Peyer's patch (tissue), 4 donors: ENCODE results near the gene CHTF18. TPM values are rescaled to one million over a fixed set of nuclear protein-coding genes. Genes with fewer than 3 reads are reported as not detected.

Source experiments
- DNase-seq, 3 donors: peaks; one replicate each; pipeline ENCODE4 v3.0.0-alpha.2; 2017 to 2019
- H3K27ac ChIP-seq, 4 donors: fragments of 200-600 bp; sonication (generic); one replicate each; pipeline ENCODE4 v1.5.1; 2016 to 2019
- H3K27me3 ChIP-seq, 2 donors: fragments of 200-600 bp; sonication (generic); one replicate each; pipeline ENCODE4 v1.5.1; 2019
- H3K36me3 ChIP-seq, 3 donors: fragments of 200-600 bp; sonication (generic); one replicate each; pipeline ENCODE4 v1.5.1; 2016 to 2019
- H3K4me1 ChIP-seq, 4 donors: fragments of 200-600 bp; sonication (generic); one replicate each; pipeline ENCODE4 v1.5.1; 2016 to 2019
- H3K4me3 ChIP-seq, 4 donors: fragments of 200-600 bp; sonication (generic); 1 replicate in 3 of 4; 2 replicates in 1 of 4; pipeline ENCODE4 v1.5.1; 2016 to 2019; ENCODE audit warnings: mild to moderate bottlenecking in 1 of 4
- H3K9me3 ChIP-seq, 4 donors: fragments of 200-600 bp; sonication (generic); one replicate each; pipeline ENCODE4 v1.5.1; 2016 to 2019; ENCODE audit warnings: mild to moderate bottlenecking in 1 of 4
- CTCF ChIP-seq, 6 experiments: fragments of 450-650 bp in 4 of 6; fragments of 200-600 bp in 2 of 6; sonication (generic) in 1 of 6; IDR thresholded peaks; one replicate each; pipeline ENCODE4 v1.5.1; 2017 to 2019; ENCODE audit warnings: antibody characterized with exemption in 6 of 6, mild to moderate bottlenecking in 3 of 6, moderate library complexity in 1 of 6
- POLR2A ChIP-seq, 2 donors: fragments of 450-650 bp; IDR thresholded peaks; one replicate each; pipeline ENCODE4 v1.5.1; 2017; ENCODE audit warnings: antibody characterized with exemption in 2 of 2, mild to moderate bottlenecking in 2 of 2, moderate library complexity in 2 of 2
- total RNA-seq, 4 donors: library from RNA; depleted of rRNA; stranded (reverse); fragments of >200 nt; gene quantifications; one replicate each; pipeline ENCODE4 v1.1.0, GENCODE V29; 2016

The CHTF18 gene
- total RNA-seq, 4 donors from 2014 or later = 12.1 to 91.6 (median 19.0) TPM

GRCh38 chr16:743794-744500, 44.5 kb upstream of the CHTF18 start:
- Histone ChIP-seq H3K36me3 (no peaks in the 10 kb centered on the region), H3K9me3 (no peaks in the 10 kb centered on the region), H3K27ac (no peak overlapping the region), H3K4me1 (peaks cover 0 to 16% (median 9%) of the 10 kb centered on the region in 4 donors), H3K4me3 (no peak overlapping the region), H3K27me3 (no peaks in the 10 kb centered on the region)
- no peak for TF ChIP-seq CTCF (IDR thresholded peaks at IDR 0.05)
- no peak for TF ChIP-seq POLR2A (IDR thresholded peaks at IDR 0.05)
- DNase-seq = no peak

- no peaks in the 10 kb centered on the region for H3K27me3 ChIP-seq
- DNase-seq = no peak
- no peak overlapping the region for H3K27ac ChIP-seq
- TF ChIP-seq CTCF (IDR thresholded peaks at IDR 0.05) = peak in 3 of 6 experiments; percentile 14 to 41 (median 19)
- no peak for TF ChIP-seq POLR2A (IDR thresholded peaks at IDR 0.05)
- H3K4me1 ChIP-seq = peaks cover 0 to 5% (median 3%) of the 10 kb centered on the region in 4 donors
- no peaks in the 10 kb centered on the region for H3K9me3 ChIP-seq
- H3K4me3 ChIP-seq = no peak overlapping the region
- H3K36me3 ChIP-seq = no peaks in the 10 kb centered on the region
Measured at GRCh38 chr16:745739-746138, 42.7 kb upstream of the CHTF18 start.

GRCh38 chr16:746637-747036, 41.8 kb upstream of the CHTF18 start:
- Histone ChIP-seq H3K4me3 (no peak overlapping the region), H3K27me3 (no peaks in the 10 kb centered on the region), H3K36me3 (no peaks in the 10 kb centered on the region), H3K27ac (no peak overlapping the region), H3K4me1 (no peaks in the 10 kb centered on the region), H3K9me3 (no peaks in the 10 kb centered on the region)
- no peak for DNase-seq
- no peak for TF ChIP-seq CTCF (IDR thresholded peaks at IDR 0.05)

- TF ChIP-seq CTCF (IDR thresholded peaks at IDR 0.05) = no peak
- TF ChIP-seq POLR2A (IDR thresholded peaks at IDR 0.05) = no peak
- Histone ChIP-seq H3K27me3 (no peaks in the 10 kb centered on the region), H3K27ac (no peak overlapping the region), H3K36me3 (no peaks in the 10 kb centered on the region), H3K4me3 (no peak overlapping the region), H3K9me3 (no peaks in the 10 kb centered on the region), H3K4me1 (no peaks in the 10 kb centered on the region)
- no peak for DNase-seq
Measured at GRCh38 chr16:747978-748746, 40.3 kb upstream of the CHTF18 start.

GRCh38 chr16:749010-749409, 39.4 kb upstream of the CHTF18 start:
- DNase-seq = no peak
- Histone ChIP-seq H3K36me3 (no peaks in the 10 kb centered on the region), H3K27ac (no peak overlapping the region), H3K4me1 (no peaks in the 10 kb centered on the region), H3K27me3 (no peaks in the 10 kb centered on the region), H3K4me3 (no peak overlapping the region), H3K9me3 (no peaks in the 10 kb centered on the region)
- no peak for TF ChIP-seq POLR2A (IDR thresholded peaks at IDR 0.05)
- no peak for TF ChIP-seq CTCF (IDR thresholded peaks at IDR 0.05)
